Dedifferentiated amniotic fluid mesenchymal stem cell (primary cell): Measurements from ENCODE around the gene HCRT.
"Not testable (repeated sequence)": the region's sequence is repeated elsewhere in the genome, so short reads cannot be mapped to it uniquely, and the experiment has no call there.

Experiments
- DNase-seq: peaks from one replicate; pipeline ENCODE4 v3.0.0-alpha.2; 2016; ENCODE audit errors: extremely low spot score

Gene HCRT, protein sequence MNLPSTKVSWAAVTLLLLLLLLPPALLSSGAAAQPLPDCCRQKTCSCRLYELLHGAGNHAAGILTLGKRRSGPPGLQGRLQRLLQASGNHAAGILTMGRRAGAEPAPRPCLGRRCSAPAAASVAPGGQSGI

DNA sequence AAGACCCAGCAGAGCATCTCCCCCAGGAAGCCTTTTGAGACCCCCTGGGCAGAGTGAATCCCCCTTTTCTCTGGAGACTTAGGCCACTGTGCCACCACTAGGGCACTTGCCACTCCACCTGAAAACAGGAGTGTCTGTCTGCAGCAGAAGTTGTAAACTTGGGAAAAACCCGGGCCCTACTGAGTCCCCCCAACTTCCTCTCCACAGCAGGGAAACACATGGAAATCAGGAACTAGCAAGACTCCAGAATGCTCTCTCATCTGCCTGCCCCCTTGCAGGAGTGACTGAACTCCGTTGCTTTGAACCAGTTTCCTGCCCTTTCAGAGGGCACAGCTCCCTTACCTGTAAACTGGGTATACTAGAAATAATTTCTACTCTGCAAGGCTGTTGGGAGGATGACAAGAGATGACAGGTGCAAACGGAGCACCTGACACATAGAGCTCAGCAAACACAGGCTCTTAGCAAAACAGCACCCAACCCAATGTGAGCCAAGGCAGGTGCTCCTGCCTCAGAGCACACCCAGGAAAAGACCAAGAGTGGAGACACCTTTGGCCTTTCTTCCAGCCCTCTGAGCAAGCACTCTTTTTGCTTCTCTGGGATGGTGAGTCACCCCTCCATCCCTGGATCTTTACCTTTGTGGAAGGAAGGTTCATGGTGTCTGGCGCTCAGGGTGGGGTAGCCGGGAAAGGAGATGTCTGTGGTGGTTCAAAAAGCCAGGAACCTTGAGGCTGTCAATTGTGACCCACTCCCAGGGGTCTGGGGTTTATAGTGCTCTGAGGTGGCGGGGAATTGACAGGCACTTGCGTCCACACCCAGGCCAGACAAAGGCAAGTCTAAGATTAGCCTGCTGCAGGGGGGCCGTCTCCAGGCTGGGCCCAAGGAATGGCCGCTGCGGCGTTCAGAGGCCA lies at the start of gene HCRT:
Gene HCRT (minus strand): TSS at position 740 of the 908 bp plus-strand sequence. CDS start 87 bp downstream, at position 653.
- DNase-seq: no peak

DNA sequence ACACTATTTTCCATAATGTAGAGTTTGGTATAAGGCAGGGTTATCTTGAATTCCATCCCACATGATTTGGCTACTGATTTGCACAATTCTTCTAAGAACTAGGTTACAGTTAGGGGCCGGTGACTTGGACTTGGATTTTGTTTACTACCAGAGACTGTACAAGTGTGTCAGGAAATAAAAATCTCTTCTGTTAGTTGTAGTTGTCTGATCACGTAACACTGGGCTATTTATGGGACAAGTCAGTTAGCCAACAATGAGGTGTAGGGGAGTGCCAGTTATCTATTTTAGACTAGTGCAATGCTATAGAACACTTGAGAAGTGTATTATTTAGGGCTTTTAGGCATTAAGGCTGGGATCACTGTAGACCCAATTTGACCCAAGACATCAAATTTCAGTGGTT lies 48.7 kb upstream of the HCRT start:
- no peak for DNase-seq

DNA sequence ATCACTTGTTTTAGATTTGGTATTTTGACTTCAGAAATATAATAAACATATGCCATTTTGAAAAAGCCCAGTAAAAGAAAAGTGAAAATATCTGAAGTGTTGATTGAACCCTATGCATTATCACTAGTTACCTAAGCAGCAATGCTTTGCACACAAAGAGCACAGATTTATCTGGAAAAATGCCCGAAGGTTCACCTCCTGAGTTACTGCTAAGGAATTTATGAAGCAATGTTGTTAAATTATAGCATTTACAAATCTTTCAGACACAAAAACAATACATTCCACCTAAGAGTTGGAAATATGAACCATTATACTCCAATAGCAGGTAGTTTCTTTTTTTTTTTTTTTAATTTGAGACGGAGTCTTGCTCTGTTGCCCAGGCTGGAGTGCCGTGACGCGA lies 47.9 kb upstream of the HCRT start:
- DNase-seq: no peak

DNA sequence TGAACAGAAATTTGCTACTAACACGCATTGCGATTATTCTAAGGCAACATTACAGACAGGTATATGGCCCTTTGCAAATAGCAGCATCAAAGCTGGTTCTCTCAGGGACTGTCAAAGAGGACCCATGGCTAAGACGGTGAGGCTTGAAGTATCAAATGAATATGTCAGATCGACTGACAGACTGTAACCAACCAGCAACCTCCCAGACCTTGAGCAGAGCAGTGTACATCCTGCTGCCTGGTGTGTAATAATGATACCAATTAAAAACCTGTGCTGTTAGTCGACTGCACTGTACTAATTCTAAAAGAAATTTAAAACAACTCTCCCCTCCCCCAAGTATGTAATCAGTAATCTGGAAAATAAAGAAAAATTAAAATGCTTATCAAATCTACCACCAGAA lies 45.0 kb upstream of the HCRT start:
- no peak for DNase-seq

DNA sequence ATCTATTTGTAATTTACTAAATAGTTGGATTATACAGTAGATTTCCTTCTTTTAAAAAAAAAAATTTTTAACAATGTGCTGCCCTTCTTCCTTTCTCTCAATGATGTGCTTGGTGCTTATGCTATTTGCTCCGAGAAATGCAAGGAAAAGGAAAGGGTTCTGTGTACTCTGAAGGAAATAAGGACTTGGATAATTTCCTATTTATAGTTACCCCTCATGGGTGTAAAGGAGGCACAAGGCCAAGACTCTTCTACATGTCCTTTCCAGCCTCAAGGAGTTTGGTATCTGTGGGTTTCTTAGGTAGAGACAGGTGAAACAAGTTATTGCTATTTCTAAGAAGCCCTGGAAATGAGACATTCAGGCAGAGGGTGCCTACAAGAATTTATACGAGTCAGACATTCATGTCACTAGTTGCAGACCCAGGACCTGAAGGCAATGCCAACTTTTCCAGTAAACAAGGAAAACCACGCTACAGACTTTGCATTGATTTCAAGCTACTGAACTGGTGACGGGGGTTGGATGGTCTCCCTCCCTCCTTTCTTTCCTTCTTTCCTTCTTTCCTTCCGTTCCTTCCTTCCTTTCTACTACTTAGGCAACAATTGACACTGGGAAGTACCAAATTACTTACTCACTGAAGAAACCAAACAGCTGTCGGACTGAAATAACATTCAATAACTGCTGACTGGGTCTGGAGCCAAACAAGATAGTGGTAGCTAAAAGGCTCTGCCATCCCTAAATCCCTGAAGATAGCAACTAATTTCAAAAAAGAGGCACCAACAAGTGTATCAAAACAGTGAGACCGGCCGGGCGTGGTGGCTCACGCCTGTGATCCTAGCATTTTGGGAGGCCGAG lies 42.8 kb upstream of the HCRT start:
- DNase-seq: no peak

DNA sequence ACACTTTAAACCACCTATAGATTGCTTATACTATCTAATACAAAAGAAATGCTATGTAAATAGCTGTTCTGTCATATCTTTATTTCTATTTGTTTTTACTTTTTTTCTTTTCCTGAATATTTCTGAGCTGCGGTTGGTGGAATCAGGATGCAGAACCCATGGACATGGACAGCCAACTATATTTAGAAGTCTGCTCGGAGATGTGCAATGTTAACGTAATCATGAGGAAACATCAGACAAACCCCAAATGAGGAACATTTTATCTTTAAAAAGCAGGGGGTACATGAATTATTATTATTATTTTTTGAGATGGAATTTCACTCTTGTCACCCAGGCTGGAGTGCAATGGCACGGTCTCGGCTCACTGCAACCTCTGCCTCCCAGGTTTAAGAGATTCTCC lies 40.4 kb upstream of the HCRT start:
- no peak for DNase-seq

DNA sequence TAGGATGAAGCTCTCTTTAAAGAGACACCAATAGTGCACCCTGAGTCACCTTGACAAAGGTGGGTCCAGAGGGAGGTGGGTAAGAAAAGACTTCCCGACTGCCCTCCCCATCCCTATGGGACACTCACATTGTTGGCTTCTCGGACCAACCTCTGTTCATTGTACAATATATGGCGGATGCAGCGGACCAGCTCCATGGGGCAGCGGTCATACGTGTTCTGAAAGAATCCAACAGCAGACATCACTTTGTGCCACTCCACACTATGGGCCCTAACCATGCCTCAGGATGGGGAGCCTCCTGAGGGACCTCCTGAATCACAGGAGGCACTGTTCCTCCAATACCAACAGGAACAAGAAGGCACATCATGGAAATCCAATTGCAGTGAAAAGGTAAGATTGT lies 39.4 kb upstream of the HCRT start:
- DNase-seq: no peak

- DNase-seq: no peak
Measured at GRCh38 chr17:42221886-42222745, 36.9 kb upstream of the HCRT start.

- DNase-seq: not testable (repeated sequence)
Measured at GRCh38 chr17:42219280-42219679, 34.0 kb upstream of the HCRT start.

DNA sequence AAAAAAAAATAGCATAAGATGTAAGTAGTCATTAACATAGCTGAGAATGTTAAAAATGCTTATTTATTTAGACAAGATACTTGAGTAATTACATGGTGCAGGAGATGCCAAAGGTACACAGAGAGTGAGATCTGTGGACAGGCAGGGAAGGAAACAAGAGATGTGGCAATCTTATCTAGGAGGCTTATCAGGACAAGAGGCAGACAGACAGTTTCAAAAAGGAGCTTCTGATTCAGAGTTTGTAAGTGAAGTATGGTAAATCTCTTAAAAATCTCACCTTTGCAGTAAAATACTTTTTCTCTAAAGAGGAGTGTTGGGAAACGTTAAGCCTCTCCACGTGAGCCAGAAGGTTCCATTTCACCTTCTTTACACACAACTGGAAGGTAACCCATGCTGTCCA lies 28.9 kb upstream of the HCRT start:
- DNase-seq: no peak

GRCh38 chr17:42212382-42212781 lies 27.1 kb upstream of the HCRT start:
- DNase-seq: no peak

DNA sequence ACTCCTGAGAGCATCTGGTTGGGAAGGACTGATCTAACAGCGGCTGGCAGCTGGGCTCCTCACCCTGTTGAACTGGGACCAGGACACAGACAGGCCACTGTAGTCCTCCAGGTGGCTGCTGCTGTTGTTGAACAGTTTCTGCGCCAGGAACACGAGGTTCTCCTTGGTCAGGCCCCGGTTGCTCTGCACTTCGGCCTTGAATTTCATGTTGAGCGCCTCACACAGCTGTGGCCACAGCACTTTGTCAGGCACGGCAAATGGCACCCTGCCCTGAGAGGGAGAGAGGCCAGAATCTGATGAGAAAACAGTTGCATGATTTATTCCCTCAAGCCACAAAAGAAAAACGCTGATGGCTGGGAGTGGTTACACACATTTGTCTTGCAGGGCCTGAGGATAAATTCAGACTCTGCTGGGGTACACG lies 26.7 kb upstream of the HCRT start:
- DNase-seq: not testable (repeated sequence)

DNA sequence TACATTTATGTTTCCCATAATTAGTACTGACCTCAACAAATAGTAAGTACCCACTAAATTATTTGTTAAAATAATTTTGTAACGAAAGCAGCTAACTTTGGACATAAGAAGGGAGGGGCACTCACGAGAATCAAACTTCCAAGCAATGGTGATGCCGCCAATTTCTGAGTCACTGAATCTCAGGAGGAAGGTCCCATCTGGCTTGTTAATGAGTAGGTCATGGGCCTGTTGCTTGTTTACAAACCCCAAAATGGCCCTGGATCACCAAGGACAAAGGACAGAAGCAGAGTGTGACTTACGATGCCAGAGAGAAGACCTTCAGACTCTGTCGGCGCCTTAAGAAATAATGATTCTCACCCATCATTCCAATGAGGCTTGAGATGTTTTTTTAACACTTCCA lies 24.8 kb upstream of the HCRT start:
- no peak for DNase-seq

DNA sequence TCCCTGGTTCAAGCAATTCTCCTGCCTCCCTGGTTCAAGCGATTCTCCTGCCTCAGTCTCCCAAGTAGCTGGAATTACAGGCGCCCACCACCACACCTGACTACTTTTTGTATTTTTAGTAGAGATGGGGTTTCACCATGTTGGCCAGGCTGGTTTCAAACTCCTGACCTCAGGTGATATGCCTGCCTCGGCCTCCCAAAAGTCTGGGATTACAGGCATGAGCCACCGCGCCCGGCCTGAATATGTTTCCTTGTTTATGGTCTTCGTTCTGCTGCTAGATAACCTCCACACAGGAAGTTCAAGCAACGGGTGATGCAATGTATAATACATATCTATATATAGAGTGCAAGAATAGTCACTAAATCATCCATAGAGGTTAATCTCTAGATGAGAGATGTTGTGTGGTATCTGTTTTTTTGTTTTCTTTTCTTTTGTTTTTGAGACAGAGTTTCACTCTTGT lies 20.9 kb upstream of the HCRT start:
- not testable (repeated sequence) for DNase-seq

GRCh38 chr17:42203354-42203753 lies 18.1 kb upstream of the HCRT start:
- no peak for DNase-seq

- no peak for DNase-seq
Measured at GRCh38 chr17:42202696-42203095, 17.4 kb upstream of the HCRT start.

GRCh38 chr17:42202159-42202558 lies 16.9 kb upstream of the HCRT start:
- no peak for DNase-seq

GRCh38 chr17:42201458-42201772 lies 16.2 kb upstream of the HCRT start:
- DNase-seq: no peak

DNA sequence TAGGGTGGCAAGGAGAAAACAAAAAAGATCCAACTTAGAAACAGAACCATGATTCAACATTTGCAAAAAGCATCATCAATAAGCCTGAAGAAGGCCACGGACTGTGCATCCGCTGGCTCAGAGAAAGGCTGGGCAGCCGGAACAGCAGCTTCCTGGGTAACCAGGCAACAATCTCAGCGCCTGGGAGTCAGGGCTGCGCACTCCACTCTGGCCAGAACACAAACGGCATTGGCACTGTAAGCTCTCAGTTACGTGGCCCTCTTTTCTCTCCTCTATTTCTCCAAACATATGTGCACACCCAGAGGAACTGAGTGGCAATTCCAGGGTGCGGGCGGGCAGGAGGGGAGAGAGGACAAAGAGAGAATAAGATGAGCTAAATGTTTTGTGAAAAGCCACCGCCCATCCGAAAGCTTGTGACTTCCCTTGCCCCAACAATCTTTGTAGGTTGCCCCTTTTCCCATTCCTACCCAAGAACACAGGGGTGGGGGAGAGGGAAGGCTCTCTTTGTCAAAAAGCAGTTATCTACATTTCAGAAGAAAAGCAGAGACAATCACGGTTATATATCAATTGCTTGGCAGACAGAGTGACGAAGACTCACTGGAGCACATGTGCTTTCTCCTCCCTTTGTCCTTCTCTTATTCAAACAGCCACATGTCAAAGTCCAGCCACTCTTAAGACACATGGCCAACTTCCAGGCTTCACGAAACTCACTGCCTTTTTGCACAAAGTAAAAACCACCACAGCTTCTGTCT lies 15.6 kb upstream of the HCRT start:
- no peak for DNase-seq

DNA sequence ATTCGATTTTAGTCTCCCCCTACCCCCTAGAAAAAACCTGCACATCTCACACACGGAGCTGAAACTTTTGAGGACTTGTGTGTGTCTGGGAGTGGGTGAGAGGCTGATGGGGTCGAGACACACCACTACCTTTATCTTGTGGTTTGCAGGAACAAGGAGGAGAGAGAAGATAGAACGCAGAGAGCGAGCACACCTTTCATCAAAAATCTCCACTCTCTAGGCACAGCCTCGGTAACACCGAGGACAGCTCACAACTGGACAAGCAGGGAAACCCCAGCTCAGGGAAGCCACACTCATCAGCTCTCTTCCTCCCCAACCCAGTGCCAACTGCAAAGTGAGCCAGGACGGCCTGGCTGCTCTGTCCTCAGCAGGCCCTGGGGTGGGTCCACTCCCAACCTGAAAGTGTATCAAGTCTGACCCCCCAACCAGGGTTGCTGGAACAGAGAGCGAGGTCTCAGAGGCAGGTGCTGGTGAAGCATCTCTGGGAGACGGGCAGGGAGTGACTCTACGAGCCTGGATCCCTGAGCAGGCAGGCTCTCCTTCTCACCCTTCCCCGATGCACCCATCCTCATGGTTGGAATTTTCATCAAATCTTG lies 14.3 kb upstream of the HCRT start:
- no peak for DNase-seq
